ENCODE results near the gene WASF2. TPM values are rescaled to one million over a fixed set of nuclear protein-coding genes. Genes with fewer than 3 reads are reported as not detected.
A peak's percentile ranks its signal among the peaks of the same experiment; 100 is the strongest.

WASF2 gene
- total and polyA plus RNA-seq, 2 of the 8 experiments (the other 6 are each of a cell fraction or from before 2014, with no cell fraction given) = 32.1 to 86.6 TPM

DNA sequence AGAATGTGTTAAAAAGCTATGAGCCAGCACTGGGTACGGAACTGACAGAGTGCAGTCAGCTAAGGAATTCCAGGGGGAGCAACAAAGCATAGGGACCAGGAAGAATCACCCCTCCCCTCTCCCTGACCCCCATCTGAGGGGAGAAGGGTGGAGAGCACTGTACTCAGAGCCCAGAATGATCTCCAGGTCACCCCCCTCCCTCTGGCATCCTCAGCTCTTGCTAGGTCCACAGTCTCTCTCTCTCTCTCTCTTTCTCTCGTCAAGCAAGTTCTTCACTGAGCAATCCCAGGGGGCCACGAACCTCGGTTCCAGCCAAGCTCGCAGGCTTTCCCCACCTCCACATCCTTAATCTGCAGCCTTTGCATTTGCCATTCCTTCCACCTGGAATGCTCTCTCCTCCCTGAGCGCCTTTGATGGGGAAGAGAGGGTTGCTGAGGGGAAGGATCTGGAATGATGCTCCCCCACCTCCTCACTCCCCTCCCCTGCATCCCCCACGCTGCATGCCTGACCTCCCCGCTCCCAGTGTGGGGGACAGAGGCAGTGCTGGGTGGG lies 6.7 kb upstream of the WASF2 start (continued):
- TF ChIP-seq, protein P1, sequence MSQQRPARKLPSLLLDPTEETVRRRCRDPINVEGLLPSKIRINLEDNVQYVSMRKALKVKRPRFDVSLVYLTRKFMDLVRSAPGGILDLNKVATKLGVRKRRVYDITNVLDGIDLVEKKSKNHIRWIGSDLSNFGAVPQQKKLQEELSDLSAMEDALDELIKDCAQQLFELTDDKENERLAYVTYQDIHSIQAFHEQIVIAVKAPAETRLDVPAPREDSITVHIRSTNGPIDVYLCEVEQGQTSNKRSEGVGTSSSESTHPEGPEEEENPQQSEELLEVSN (IDR thresholded peaks at IDR 0.05) = no peak
- TF ChIP-seq ZNF274 (IDR thresholded peaks at IDR 0.05; ENCODE audit: borderline replicate concordance, extremely low read depth, low read length) (no peak), SRF (IDR thresholded peaks at IDR 0.05; ENCODE audit: low read depth, low read length) (no peak), CTBP2 (IDR thresholded peaks at IDR 0.05; ENCODE audit: borderline replicate concordance, insufficient read depth, insufficient read length, low read length) (no peak), POLR2AphosphoS5 (IDR thresholded peaks at IDR 0.05; ENCODE audit: low read depth, low read length) (no peak), EGR1 (IDR thresholded peaks at IDR 0.05; ENCODE audit: borderline replicate concordance, low read depth, low read length) (no peak), SIX5 (IDR thresholded peaks at IDR 0.05; ENCODE audit: low read depth, low read length) (no peak), BACH1 (IDR thresholded peaks at IDR 0.05; ENCODE audit: low read length) (0 out of 2 replicates have a peak, but pooled peaks have one; percentile 30)
- TF ChIP-seq, protein P2, sequence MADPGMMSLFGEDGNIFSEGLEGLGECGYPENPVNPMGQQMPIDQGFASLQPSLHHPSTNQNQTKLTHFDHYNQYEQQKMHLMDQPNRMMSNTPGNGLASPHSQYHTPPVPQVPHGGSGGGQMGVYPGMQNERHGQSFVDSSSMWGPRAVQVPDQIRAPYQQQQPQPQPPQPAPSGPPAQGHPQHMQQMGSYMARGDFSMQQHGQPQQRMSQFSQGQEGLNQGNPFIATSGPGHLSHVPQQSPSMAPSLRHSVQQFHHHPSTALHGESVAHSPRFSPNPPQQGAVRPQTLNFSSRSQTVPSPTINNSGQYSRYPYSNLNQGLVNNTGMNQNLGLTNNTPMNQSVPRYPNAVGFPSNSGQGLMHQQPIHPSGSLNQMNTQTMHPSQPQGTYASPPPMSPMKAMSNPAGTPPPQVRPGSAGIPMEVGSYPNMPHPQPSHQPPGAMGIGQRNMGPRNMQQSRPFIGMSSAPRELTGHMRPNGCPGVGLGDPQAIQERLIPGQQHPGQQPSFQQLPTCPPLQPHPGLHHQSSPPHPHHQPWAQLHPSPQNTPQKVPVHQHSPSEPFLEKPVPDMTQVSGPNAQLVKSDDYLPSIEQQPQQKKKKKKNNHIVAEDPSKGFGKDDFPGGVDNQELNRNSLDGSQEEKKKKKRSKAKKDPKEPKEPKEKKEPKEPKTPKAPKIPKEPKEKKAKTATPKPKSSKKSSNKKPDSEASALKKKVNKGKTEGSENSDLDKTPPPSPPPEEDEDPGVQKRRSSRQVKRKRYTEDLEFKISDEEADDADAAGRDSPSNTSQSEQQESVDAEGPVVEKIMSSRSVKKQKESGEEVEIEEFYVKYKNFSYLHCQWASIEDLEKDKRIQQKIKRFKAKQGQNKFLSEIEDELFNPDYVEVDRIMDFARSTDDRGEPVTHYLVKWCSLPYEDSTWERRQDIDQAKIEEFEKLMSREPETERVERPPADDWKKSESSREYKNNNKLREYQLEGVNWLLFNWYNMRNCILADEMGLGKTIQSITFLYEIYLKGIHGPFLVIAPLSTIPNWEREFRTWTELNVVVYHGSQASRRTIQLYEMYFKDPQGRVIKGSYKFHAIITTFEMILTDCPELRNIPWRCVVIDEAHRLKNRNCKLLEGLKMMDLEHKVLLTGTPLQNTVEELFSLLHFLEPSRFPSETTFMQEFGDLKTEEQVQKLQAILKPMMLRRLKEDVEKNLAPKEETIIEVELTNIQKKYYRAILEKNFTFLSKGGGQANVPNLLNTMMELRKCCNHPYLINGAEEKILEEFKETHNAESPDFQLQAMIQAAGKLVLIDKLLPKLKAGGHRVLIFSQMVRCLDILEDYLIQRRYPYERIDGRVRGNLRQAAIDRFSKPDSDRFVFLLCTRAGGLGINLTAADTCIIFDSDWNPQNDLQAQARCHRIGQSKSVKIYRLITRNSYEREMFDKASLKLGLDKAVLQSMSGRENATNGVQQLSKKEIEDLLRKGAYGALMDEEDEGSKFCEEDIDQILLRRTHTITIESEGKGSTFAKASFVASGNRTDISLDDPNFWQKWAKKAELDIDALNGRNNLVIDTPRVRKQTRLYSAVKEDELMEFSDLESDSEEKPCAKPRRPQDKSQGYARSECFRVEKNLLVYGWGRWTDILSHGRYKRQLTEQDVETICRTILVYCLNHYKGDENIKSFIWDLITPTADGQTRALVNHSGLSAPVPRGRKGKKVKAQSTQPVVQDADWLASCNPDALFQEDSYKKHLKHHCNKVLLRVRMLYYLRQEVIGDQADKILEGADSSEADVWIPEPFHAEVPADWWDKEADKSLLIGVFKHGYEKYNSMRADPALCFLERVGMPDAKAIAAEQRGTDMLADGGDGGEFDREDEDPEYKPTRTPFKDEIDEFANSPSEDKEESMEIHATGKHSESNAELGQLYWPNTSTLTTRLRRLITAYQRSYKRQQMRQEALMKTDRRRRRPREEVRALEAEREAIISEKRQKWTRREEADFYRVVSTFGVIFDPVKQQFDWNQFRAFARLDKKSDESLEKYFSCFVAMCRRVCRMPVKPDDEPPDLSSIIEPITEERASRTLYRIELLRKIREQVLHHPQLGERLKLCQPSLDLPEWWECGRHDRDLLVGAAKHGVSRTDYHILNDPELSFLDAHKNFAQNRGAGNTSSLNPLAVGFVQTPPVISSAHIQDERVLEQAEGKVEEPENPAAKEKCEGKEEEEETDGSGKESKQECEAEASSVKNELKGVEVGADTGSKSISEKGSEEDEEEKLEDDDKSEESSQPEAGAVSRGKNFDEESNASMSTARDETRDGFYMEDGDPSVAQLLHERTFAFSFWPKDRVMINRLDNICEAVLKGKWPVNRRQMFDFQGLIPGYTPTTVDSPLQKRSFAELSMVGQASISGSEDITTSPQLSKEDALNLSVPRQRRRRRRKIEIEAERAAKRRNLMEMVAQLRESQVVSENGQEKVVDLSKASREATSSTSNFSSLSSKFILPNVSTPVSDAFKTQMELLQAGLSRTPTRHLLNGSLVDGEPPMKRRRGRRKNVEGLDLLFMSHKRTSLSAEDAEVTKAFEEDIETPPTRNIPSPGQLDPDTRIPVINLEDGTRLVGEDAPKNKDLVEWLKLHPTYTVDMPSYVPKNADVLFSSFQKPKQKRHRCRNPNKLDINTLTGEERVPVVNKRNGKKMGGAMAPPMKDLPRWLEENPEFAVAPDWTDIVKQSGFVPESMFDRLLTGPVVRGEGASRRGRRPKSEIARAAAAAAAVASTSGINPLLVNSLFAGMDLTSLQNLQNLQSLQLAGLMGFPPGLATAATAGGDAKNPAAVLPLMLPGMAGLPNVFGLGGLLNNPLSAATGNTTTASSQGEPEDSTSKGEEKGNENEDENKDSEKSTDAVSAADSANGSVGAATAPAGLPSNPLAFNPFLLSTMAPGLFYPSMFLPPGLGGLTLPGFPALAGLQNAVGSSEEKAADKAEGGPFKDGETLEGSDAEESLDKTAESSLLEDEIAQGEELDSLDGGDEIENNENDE (IDR thresholded peaks at IDR 0.05; ENCODE audit: insufficient replicate concordance, low read length) = no peak

Data from H1 (cell line).